DMS114 treated with DMSO at 0.1 percent for 48 hours (cell line): ENCODE data around the gene SMARCD3.

Experiments
- DNase-seq: peaks from one replicate; lab custom pipeline; 2025; ENCODE audit not compliant: unreplicated experiment; lab: John Stamatoyannopoulos, UW

SMARCD3 gene

GRCh38 chr7:151272877-151273276, 24.4 kb upstream of the SMARCD3 start:
- DNase-seq, result no peak

- DNase-seq, result no peak
Measured at GRCh38 chr7:151272405-151272804, 23.9 kb upstream of the SMARCD3 start.

GRCh38 chr7:151271699-151272355, 23.3 kb upstream of the SMARCD3 start:
- no peak for DNase-seq

GRCh38 chr7:151269511-151269910, 21.0 kb upstream of the SMARCD3 start:
- DNase-seq, result no peak

GRCh38 chr7:151265351-151265931, 16.9 kb upstream of the SMARCD3 start:
- DNase-seq, result no peak

GRCh38 chr7:151264615-151265014, 16.1 kb upstream of the SMARCD3 start:
- DNase-seq, result no peak

GRCh38 chr7:151261529-151261928, 13.0 kb upstream of the SMARCD3 start:
- DNase-seq, result no peak

- no peak for DNase-seq
Measured at GRCh38 chr7:151260883-151261282, 12.4 kb upstream of the SMARCD3 start.

- DNase-seq, result no peak
Measured at GRCh38 chr7:151260471-151260870, 12.0 kb upstream of the SMARCD3 start.

- DNase-seq, result no peak
Measured at GRCh38 chr7:151257990-151258389, 9.5 kb upstream of the SMARCD3 start.

GRCh38 chr7:151256410-151257045, 8.0 kb upstream of the SMARCD3 start:
- DNase-seq, result no peak

- DNase-seq, result no peak
Measured at GRCh38 chr7:151255390-151255789, 6.9 kb upstream of the SMARCD3 start.

- no peak for DNase-seq
Measured at GRCh38 chr7:151254851-151255250, 6.4 kb upstream of the SMARCD3 start.

GRCh38 chr7:151254316-151254715, 5.8 kb upstream of the SMARCD3 start:
- no peak for DNase-seq

GRCh38 chr7:151252961-151253711, 4.6 kb upstream of the SMARCD3 start:
- DNase-seq, result no peak

GRCh38 chr7:151252561-151252835, 4.0 kb upstream of the SMARCD3 start:
- no peak for DNase-seq

GRCh38 chr7:151251689-151252560, 3.4 kb upstream of the SMARCD3 start:
- no peak for DNase-seq

- no peak for DNase-seq
Measured at GRCh38 chr7:151251328-151251688, 2.8 kb upstream of the SMARCD3 start.

GRCh38 chr7:151250181-151251132, 2.0 kb upstream of the SMARCD3 start:
- no peak for DNase-seq

GRCh38 chr7:151249732-151250072, 1.2 kb upstream of the SMARCD3 start:
- peak; percentile 30 for DNase-seq
